H7 (cell line): ENCODE results near the gene MIS12. TPM values are rescaled to one million over a fixed set of nuclear protein-coding genes. Genes with fewer than 3 reads are reported as not detected.

Experiments used
- DNase-seq: peaks from one replicate; pipeline ENCODE4 v3.0.0; 2012
- H3K27me3 ChIP-seq: 2 replicates; pipeline ENCODE4 v1.6.0; 2011; ENCODE audit warnings: mild to moderate bottlenecking, low read length; ENCODE audit not compliant: control insufficient read depth, insufficient read depth
- H3K36me3 ChIP-seq: replicated peaks from 2 replicates; pipeline ENCODE4 v1.5.1; 2011; ENCODE audit warnings: low read length; ENCODE audit not compliant: control insufficient read depth, insufficient read depth
- H3K4me3 ChIP-seq: 2 replicates; pipeline ENCODE4 v1.5.1; 2011; ENCODE audit warnings: low read depth, mild to moderate bottlenecking, control low read depth, low read length, moderate library complexity; ENCODE audit not compliant: insufficient read depth
- total RNA-seq: library from RNA; depleted of rRNA; stranded (reverse); fragments of >200 nt; shearing (Covaris generic); gene quantifications from 2 replicates; pipeline ENCODE4 v1.2.3, GENCODE V29; 2014

Gene MIS12
- total RNA-seq, 1 experiment from 2014 or later = 21.5 TPM

DNA sequence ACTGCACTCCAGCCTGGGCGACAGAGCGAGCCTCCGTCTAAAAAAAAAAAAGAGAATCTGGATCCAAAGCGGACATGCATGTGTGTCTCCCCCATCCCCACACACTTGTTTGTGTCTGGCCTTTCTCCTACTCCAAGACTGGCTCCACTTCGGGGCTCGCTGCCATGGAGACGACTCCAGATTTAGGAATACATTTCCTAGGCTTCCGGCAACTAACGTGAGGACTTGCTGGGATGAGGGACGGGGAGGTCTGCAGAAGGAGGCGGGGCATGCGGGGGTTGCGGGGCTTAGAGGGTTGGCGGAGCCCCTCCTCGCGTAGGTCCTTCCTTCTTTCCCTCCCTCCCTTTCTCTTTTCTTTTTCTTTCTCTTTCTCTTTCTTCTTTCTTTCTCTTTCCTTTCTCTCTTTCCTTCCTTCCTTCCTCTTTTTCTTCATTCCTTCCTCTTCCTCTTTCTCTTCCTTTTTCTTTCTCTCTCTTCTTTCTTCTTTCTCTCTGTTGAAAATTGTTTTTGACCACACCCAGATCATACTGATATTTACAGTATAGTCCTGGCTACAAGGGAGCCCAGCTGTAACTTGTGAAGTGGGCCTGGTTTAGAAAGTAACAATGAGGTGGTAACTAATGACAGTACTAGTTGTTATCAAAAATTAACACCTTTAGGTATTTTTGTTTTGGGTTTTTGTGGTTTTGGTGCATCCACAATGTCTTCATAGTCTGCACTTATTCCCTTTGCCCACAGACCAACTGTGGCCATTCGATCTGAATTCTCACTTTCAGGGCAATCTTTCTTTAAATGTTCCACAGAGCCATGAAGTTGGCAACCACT is 25.2 kb downstream of the MIS12 start:
- peak; percentile 65 for DNase-seq
- Histone ChIP-seq H3K4me3 (no peak overlapping the region), H3K27me3 (no peaks in the 10 kb centered on the region), H3K36me3 (no peaks in the 10 kb centered on the region)

DNA sequence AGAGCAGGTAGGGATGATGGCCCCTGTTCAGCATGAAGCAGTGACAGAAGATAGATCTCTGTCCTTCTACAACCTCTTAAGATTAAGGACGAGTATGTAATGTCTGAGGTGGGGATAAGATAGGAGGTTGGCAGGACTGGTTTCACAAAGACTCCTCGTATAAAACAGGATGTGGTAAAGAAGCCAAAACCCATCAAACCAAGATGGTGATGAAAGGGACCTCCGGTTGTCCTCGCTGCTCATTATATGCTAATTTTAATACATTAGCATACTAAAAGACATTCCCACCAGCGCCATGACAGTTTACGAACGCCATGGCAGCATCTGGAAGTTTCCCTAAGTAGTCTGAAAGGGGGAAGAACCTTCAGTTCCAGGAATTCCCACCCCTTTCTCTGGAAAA is 27.3 kb downstream of the MIS12 start:
- no peak for DNase-seq
- H3K27me3 ChIP-seq = no peaks in the 10 kb centered on the region
- no peak overlapping the region for H3K4me3 ChIP-seq
- no peaks in the 10 kb centered on the region for H3K36me3 ChIP-seq

DNA sequence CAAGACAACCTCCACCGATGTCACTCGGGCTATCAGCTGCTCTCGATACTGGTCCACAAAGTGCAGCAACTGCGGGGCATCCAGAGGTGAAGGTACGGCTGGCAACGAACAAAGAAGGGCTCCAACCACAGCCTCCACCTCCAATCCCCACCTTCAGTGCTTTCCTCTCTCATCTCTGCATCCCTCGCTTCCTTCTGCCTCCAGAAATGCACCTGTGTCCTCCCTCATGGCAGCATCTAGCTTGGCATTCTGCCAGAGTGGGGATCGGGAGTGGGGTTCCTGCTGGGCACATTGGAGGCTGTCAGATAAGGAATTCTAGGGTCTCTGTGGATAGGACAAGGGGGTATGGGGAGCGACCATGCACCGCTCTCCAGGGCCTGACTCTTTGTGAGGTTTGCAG is 28.6 kb downstream of the MIS12 start:
- DNase-seq = no peak
- H3K36me3 ChIP-seq = no peaks in the 10 kb centered on the region
- no peaks in the 10 kb centered on the region for H3K27me3 ChIP-seq
- no peak overlapping the region for H3K4me3 ChIP-seq

DNA sequence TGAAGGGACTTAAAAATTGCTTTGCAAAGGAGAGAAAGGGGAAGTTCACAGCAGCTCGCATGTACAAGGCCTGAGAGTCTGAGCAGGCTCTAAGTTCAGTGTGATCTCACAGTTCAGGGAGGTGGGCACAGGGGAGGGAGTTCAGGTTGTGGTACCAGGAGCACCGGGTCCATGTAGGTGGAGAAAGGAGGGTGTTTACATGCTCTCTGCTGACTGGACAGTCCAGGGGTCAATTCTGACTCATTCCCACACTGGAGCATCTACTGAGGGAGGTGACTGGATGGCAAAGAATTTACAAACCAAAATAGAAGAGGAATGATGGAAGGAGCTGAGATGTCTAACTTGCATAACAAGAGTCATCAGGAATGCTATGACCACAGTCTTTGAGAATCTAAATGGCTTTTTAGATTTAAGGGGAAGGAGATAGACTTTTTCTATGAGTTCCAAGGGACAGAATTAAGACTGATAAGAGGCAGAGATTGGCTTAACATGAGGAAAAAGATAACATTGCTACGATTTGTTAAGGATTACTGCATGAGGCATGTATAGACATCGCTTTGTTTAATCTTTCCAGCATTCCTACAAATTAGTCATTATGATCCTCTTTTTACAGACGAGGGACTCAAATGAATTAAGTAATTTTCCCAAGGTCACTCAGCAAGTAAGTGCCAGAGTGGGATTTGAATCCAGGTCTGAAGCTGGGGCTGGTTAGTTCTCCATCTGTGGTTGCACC is 29.9 kb downstream of the MIS12 start:
- DNase-seq = no peak
- Histone ChIP-seq H3K4me3 (no peak overlapping the region), H3K36me3 (no peaks in the 10 kb centered on the region), H3K27me3 (no peaks in the 10 kb centered on the region)

DNA sequence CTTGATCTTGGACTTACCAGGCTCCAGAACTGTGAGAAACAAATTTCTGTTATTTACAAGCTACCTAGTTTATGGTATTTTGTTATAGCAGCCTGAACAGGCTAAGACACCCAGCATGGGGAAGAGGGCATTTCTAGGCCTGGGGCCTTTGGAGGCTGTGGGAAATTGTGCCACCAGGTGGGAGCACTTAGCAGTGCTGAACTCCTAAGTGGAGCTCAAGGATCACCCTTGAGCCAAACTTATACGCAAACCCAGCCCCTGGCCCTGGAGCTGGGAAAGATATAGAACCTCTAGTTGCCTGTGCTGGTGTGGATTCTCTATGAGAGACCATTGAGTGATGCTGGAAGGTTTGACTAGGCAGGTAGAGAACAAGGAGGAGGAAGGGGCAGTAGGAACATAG is 36.1 kb downstream of the MIS12 start:
- no peak for DNase-seq
- H3K36me3 ChIP-seq = no peaks in the 10 kb centered on the region
- no peaks in the 10 kb centered on the region for H3K27me3 ChIP-seq
- no peak overlapping the region for H3K4me3 ChIP-seq

DNA sequence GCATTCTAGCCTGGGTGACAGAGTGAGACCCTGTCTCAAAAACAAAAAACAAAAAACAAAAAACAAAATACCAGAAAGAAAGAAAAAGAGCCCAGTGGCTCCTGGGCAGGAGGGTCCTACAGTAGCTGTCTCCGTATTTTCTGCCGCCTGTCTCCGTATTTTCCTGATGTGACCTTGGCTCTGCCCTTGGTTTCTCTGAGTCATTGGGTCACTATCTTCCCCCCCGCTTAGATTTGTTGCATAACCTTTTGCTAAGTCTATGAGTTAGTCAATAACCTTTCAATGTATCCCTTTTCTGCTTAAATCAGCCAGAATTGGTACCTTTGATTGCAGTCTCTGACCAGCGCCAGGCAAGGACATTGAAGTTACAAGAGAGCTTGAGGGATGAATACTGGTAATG is 36.9 kb downstream of the MIS12 start:
- no peak overlapping the region for H3K4me3 ChIP-seq
- no peak for DNase-seq
- H3K36me3 ChIP-seq = no peaks in the 10 kb centered on the region
- H3K27me3 ChIP-seq = no peaks in the 10 kb centered on the region

DNA sequence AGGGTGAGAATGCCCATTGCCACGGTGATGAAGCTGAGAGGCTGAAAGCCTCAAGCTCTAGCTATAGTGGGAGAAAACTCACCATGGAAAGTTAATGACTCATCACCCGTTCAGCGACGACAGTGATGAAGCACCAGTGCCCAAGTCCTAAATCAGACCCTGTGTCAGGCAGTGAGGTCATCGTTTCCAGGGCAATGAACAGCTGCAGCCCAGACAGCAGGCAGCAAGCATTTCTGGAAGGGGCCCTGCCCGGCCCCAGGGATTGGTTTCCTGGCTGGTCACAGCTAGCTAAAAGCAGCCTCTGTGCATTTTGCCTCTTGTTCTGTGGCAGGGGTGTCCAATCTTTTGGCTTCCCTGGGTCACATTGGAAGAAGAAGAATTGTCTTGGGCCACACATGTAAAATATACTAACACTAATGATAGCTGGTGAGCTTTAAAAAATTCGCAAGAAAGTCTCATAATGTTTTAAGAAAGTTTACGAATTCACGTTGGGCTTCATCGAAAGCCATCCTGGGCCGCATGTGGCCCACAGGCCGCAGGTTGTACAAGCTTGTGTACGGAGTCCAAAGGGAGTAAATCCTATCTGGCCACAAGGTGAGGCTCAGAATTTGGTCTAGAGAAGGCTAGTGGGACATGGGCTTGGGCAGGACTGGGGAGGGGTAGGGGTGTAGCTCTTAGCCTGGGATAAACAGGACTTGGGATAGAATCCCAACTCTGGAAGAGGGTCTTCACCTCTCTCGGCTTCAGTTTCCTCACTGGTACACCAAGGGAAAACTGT is 40.6 kb downstream of the MIS12 start:
- DNase-seq = no peak
- no peak overlapping the region for H3K4me3 ChIP-seq
- H3K27me3 ChIP-seq = no peaks in the 10 kb centered on the region
- H3K36me3 ChIP-seq = no peaks in the 10 kb centered on the region

DNA sequence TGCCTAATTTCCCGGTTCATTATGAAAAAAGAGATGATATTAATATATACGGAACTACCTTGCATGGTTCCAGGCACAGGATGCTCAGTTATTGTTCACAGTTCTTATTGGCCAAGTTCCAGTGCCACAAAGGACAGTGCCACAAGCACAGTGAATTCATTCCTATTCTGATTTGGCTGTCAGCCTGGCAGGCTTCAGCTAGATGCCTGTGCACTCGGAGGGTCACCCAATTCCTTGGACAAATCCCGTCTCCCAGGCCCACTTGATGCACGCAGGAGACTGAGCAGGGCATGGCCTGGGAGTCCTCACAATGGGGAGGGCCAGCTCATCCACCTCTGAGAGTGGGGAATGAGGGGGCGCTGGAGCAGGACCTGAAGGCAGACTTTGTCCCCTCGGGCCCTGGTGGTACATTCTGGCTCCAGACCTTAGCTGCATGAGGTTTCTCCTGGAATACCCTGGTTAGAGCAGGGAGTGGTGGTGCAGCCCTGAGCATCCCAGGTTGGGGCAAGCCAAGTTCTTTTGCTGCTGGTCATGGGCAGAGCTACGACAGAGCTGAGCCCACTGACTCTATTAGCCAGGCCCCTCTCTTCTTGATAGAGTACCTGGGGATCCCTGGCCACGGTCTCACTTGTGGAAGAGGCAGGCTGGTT is 41.4 kb downstream of the MIS12 start:
- H3K27me3 ChIP-seq = no peaks in the 10 kb centered on the region
- H3K36me3 ChIP-seq = no peaks in the 10 kb centered on the region
- no peak overlapping the region for H3K4me3 ChIP-seq
- no peak for DNase-seq

DNA sequence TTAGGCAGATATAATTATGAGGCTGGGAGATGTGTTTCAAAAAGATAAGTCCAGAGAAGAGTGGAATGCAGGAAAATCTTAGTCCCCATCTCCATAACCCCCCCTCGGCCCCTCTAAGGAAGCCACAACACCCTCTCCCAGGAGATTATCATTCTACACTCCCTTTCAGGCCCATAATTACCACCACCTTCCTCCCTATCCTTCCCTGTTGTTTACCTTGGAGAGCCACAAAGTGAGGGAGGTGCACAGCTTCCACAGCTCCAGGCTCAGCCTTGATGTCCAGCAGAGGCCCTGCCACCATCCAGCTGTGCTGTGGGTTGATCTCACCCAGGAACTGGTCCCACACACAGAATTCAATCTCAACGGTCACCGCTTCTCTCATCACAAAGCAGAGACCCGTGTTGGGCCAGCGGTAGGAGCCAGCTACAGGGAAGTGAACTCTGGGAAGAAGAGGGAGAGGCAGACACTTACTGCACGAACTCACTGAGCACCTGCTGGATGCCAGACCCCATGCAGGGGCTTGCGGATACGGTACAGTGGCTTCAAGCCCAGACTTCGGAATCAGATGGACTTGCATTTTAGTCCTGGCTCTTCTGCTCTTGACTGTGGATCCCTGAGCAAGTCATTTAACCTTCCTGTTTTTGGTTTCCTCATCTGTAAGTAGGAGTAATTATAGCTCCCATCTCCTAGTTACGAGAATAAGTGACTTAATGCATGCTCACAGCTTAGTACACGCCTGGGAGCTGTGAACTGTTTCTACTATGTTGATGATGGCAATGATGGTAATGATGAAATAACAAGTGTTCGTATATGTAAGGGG is 44.1 kb downstream of the MIS12 start:
- H3K36me3 ChIP-seq = no peaks in the 10 kb centered on the region

DNA sequence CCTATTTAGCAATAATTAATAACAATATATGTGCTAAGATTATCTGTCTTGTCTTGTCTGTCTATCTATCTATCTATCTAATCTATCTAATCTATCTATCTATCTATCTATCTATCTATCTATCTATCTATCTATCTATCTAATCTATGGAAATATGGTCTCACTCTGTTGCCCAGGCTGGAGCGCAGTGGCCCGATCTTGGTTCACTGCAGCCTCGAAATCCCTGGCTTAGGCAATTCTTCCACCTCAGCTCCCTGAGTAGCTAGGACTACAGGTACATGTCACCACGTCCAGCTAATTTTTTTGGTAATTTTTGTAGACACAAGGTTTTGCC is 44.7 kb downstream of the MIS12 start:
- Histone ChIP-seq H3K4me3 (no peak overlapping the region), H3K27me3 (no peaks in the 10 kb centered on the region), H3K36me3 (no peaks in the 10 kb centered on the region)
- no peak for DNase-seq

More for the DNA sequence above, 44.1 kb downstream of the MIS12 start:
- H3K27me3 ChIP-seq = no peaks in the 10 kb centered on the region
- no peak for DNase-seq
- no peak overlapping the region for H3K4me3 ChIP-seq

DNA sequence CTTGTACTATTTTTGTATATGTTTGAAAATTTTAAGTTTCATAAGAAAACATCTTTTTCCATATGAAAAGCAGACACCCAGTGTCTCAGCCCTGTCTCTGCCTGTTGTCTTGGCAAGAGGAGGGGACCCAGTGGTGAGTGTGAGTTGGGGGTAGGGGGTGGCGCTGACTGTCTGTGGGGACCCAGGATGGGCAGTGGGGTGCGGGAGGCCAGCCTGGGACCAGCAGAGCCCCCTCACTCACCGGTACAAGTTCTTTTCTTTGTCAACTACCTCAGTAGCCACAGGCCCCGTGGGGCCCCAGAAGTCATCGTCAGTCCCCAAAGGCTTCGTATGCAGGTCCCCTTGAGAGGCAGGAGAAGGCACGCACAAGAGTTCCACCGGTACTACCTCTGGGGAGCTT is 46.2 kb downstream of the MIS12 start:
- H3K27me3 ChIP-seq = no peaks in the 10 kb centered on the region
- no peaks in the 10 kb centered on the region for H3K36me3 ChIP-seq
- DNase-seq = no peak
- no peak overlapping the region for H3K4me3 ChIP-seq

DNA sequence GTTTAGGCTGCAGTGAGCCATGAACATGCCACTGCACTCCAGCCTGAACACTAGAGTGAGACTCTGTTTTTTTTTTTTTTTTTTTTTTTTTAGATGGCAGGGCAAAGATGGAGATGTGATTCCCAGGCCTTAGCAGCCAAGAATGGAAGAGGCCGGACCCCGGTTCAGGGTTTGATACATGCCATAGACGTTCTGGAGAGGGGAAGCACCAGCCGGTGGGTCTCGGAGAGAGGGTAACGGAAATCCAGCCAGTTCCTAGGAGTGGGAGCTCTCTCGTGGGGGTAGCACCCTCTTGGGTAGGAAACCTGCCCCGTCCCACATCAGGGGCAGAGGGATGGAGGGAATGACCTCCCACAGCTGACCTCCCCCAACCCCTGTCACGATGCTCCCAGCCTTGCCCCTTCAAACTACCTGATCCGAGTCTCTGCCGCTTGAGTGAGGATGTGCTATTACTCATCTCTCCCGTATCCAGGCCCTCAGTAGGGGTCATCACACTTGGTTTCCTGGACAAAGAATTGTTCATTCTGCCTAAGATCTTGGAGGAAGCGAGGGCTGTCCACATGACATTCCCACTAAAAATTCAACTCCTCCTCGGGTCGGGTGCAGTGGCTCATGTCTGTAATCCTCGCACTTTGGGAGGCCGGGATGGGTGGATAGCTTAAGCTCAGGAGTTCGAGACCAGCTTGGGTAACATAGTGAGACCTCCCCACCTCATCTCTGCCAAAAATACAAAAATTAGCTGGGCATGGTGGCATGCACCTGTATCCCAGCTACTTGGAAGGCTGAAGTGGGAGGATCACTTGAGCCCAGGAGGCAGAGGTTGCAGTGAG is 47.3 kb downstream of the MIS12 start:
- no peaks in the 10 kb centered on the region for H3K27me3 ChIP-seq
- no peak overlapping the region for H3K4me3 ChIP-seq
- no peaks in the 10 kb centered on the region for H3K36me3 ChIP-seq
- no peak for DNase-seq

DNA sequence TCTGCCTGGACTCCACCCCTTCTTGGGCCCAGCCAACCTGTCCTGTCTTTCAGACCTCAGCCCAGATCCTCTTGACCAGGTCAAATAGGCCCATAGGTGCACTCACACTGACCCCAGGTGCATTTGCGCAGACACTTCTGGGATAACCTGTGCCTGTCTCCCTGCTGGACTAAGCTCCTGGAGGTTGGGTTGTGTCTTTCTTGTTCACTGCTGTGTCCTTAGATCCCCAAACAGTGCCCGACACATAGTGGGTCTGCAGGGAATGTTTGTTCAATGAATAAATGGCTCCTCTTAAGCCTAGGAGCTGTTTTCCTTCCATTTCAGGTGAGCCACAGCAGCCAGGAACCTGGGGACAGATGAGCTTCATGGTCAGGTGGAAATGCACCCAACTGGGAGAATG is 49.1 kb downstream of the MIS12 start:
- no peak for DNase-seq
- H3K36me3 ChIP-seq = no peaks in the 10 kb centered on the region
- H3K4me3 ChIP-seq = no peak overlapping the region
- no peaks in the 10 kb centered on the region for H3K27me3 ChIP-seq
